IMR-90 (cell line): Measurements from ENCODE around the gene CACNA2D1. TPM values are rescaled to one million over a fixed set of nuclear protein-coding genes. Genes with fewer than 3 reads are reported as not detected.

Experiments
- ATAC-seq: fragments of 200-7000 bp; cut with Tn5 transposase; 2 replicates; pipeline ENCODE4 v1.9.1; 2020; ENCODE audit warnings: low read depth, mild to moderate bottlenecking, moderate library complexity
- BruUV-seq: library from RNA; stranded (reverse); fragments of 400-500 nt; replicated peaks from 2 replicates; lab custom pipeline; 2021; lab: Mats Ljungman, UMichigan
- CTCF ChIA-PET: fragments of 300-600 bp; formaldehyde crosslinking; extraction: SDS; loops from one replicate; lab custom pipeline; 2021; ENCODE audit warnings: antibody characterized with exemption; lab: Yijun Ruan, JAX
- POLR2A ChIA-PET: fragments of 300-600 bp; sonication (Branson Sonifier 250); formaldehyde crosslinking; loops from one replicate; lab custom pipeline; 2022; ENCODE audit warnings: antibody characterized with exemption; ENCODE audit not compliant: unreplicated experiment; lab: Charles Lee
- DNase-seq: peaks from one replicate; pipeline ENCODE4 v3.0.0; 2013
- H2AFZ ChIP-seq: replicated peaks from 2 replicates; pipeline ENCODE3; 2013; ENCODE audit warnings: low read length, mild to moderate bottlenecking; ENCODE audit not compliant: poor library complexity
- H2AK5ac ChIP-seq: 2 replicates; pipeline ENCODE4 v1.6.1; 2013; ENCODE audit warnings: low read depth, low read length, inconsistent platforms
- H2AK9ac ChIP-seq: replicated peaks from 2 replicates; pipeline ENCODE3; 2013; ENCODE audit warnings: mild to moderate bottlenecking, low read depth, low read length, moderate library complexity; ENCODE audit not compliant: poor library complexity
- H2BK120ac ChIP-seq: 2 replicates; pipeline ENCODE4 v1.6.1; 2013; ENCODE audit warnings: low read depth, low read length, inconsistent platforms
- H2BK15ac ChIP-seq: 3 replicates; pipeline ENCODE4 v1.6.1; 2013; ENCODE audit warnings: low read depth, low read length, inconsistent platforms
- H2BK20ac ChIP-seq: 2 replicates; pipeline ENCODE4 v1.6.1; 2013; ENCODE audit warnings: low read depth, mild to moderate bottlenecking, inconsistent platforms, low read length, moderate library complexity
- H2BK5ac ChIP-seq: 2 replicates; pipeline ENCODE4 v1.6.1; 2013; ENCODE audit warnings: mild to moderate bottlenecking, low read depth, low read length, inconsistent platforms; ENCODE audit not compliant: poor library complexity, severe bottlenecking
- H3K14ac ChIP-seq: replicated peaks from 2 replicates; pipeline ENCODE4 v1.6.1; 2013; ENCODE audit warnings: low read depth, low read length, inconsistent platforms
- H3K18ac ChIP-seq: 2 replicates; pipeline ENCODE4 v1.6.1; 2013; ENCODE audit warnings: low read depth, low read length, control low read depth
- H3K23ac ChIP-seq: 2 replicates; pipeline ENCODE4 v1.6.1; 2013; ENCODE audit warnings: low read depth, low read length, inconsistent platforms
- H3K27ac ChIP-seq: 2 replicates; pipeline ENCODE4 v1.5.1; 2013; ENCODE audit warnings: mild to moderate bottlenecking, control low read depth, low read length; ENCODE audit not compliant: insufficient read depth
- H3K27me3 ChIP-seq: 2 replicates; pipeline ENCODE4 v1.6.1; 2013; ENCODE audit warnings: low read length; ENCODE audit not compliant: control insufficient read depth, insufficient read depth
- H3K36me3 ChIP-seq: 2 replicates; pipeline ENCODE4 v1.6.1; 2013; ENCODE audit warnings: low read length, mixed read lengths; ENCODE audit not compliant: control insufficient read depth, insufficient read depth
- H3K4ac ChIP-seq: 2 replicates; pipeline ENCODE4 v1.6.1; 2013; ENCODE audit warnings: low read depth, low read length, inconsistent platforms
- H3K4me1 ChIP-seq: 2 replicates; pipeline ENCODE4 v1.6.1; 2013; ENCODE audit warnings: low read length, mixed read lengths; ENCODE audit not compliant: control insufficient read depth, insufficient read depth
- H3K4me2 ChIP-seq: 2 replicates; pipeline ENCODE4 v1.6.1; 2013; ENCODE audit warnings: low read depth, mild to moderate bottlenecking, control low read depth, low read length, moderate library complexity
- H3K4me3 ChIP-seq: 2 replicates; pipeline ENCODE4 v1.5.1; 2013; ENCODE audit warnings: low read depth, mild to moderate bottlenecking, control low read depth, low read length, moderate library complexity; ENCODE audit not compliant: insufficient read depth
- H3K56ac ChIP-seq: 2 replicates; pipeline ENCODE4 v1.6.1; 2013; ENCODE audit warnings: low read length, inconsistent platforms; ENCODE audit not compliant: insufficient read depth; ENCODE audit errors: extremely low read depth
- H3K79me1 ChIP-seq, 2 experiments: 2 replicates each; pipeline ENCODE4 v1.6.1; 2013; ENCODE audit warnings: low read length in 2 of 2, inconsistent platforms in 1 of 2, low read depth in 1 of 2
- H3K9ac ChIP-seq: 2 replicates; pipeline ENCODE4 v1.6.1; 2013; ENCODE audit warnings: low read depth, low read length, control low read depth
- H3K9me1 ChIP-seq: 2 replicates; pipeline ENCODE4 v1.6.1; 2013; ENCODE audit warnings: low read length, inconsistent platforms; ENCODE audit not compliant: insufficient read depth
- H3K9me3 ChIP-seq: 2 replicates; pipeline ENCODE4 v1.6.1; 2013; ENCODE audit warnings: low read length; ENCODE audit not compliant: control insufficient read depth, insufficient read depth
- H4K20me1 ChIP-seq: 2 replicates; pipeline ENCODE4 v1.6.1; 2013; ENCODE audit warnings: low read length, inconsistent platforms; ENCODE audit not compliant: insufficient read depth
- H4K5ac ChIP-seq: 2 replicates; pipeline ENCODE4 v1.6.1; 2013; ENCODE audit warnings: mild to moderate bottlenecking, low read depth, low read length, control low read depth
- H4K8ac ChIP-seq, 2 experiments: 2 replicates each; pipeline ENCODE4 v1.6.1; 2013; ENCODE audit warnings: low read depth in 2 of 2, low read length in 2 of 2, control low read depth in 1 of 2, inconsistent platforms in 1 of 2
- H4K91ac ChIP-seq: 2 replicates; pipeline ENCODE4 v1.6.1; 2013; ENCODE audit warnings: low read depth, low read length, inconsistent platforms; ENCODE audit not compliant: insufficient read depth
- FOS ChIP-seq: fragments of 150-350 bp; IDR thresholded peaks from 2 replicates; pipeline ENCODE4 v1.6.1; 2016; ENCODE audit warnings: low read depth, low read length
- MXI1 ChIP-seq: IDR thresholded peaks from 2 replicates; pipeline ENCODE4 v1.6.1; 2012; ENCODE audit warnings: low read depth, mild to moderate bottlenecking, low read length, moderate library complexity, borderline replicate concordance
- WGBS, 2 experiments: methylation state at CpG; one replicate each; pipeline versions ENCODE4 v1.1.5 to v1.1.7; 2013; ENCODE audit warnings: missing lambda C conversion rate in 2 of 2; ENCODE audit not compliant: insufficient read length in 1 of 2; ENCODE audit errors: extremely low coverage in 2 of 2; 5-methylcytosine and 5-hydroxymethylcytosine counted together
- dilution Hi-C: fragments of 300-500 bp; cut with HindIII; formaldehyde crosslinking; loops from one replicate; pipeline ENCODE4 v1.14.3; 2018; ENCODE audit warnings: low sequenced_read_pairs; ENCODE audit not compliant: unreplicated experiment
- in situ Hi-C: fragments of 300-500 bp; cut with MboI; formaldehyde crosslinking; loops from 3 replicates; pipeline ENCODE4 v1.14.3; 2019; ENCODE audit warnings: low sequenced_read_pairs, inconsistent platforms, mixed read lengths
- intact Hi-C: fragments of 100-400 bp; cut with micrococcal nuclease; formaldehyde crosslinking; loops from 2 replicates; pipeline ENCODE4 v1.10.0; 2022
- polyA plus RNA-seq, 3 experiments: library from polyadenylated mRNA; depleted of rRNA; stranded (reverse); fragments of >200 nt; gene quantifications; 2 replicates each; pipeline ENCODE4 v1.2.3, GENCODE V29; 2012; ENCODE audit warnings: low replicate concordance in 1 of 3
- total RNA-seq: library from RNA; depleted of rRNA; stranded (reverse); fragments of >200 nt; gene quantifications from 2 replicates; pipeline ENCODE4 v1.2.3, GENCODE V29; 2012

Gene CACNA2D1
- total and polyA plus RNA-seq, 2 of the 4 experiments (the other 2 are of a cell fraction) = 5.8 to 21.9 TPM

- ChIA-PET CTCF (no interaction called here), POLR2A (no interaction called here)
- DNase-seq (peak; percentile 64), ATAC-seq (no peak; the same call in 1 of the 2 replicates)
- H2BK120ac ChIP-seq = no peak overlapping the region
- no peak overlapping the region for H2AK9ac ChIP-seq
- H4K8ac ChIP-seq = no peak overlapping the region
- no peak overlapping the region for H3K9ac ChIP-seq
- no peak overlapping the region for H2BK5ac ChIP-seq
- no peak overlapping the region for H3K18ac ChIP-seq
- no peak overlapping the region for H2AK5ac ChIP-seq
- no peak overlapping the region for H3K4me3 ChIP-seq
- no peak overlapping the region for H3K27ac ChIP-seq
- BruUV-seq = no TSS peak
- H3K27me3 ChIP-seq = no peaks in the 10 kb centered on the region
- no peak overlapping the region for H2AFZ ChIP-seq
- no peak overlapping the region for H4K5ac ChIP-seq
- peak; percentile 50 for TF ChIP-seq FOS
- TF ChIP-seq MXI1 = no peak
- no peak overlapping the region for H3K56ac ChIP-seq
- H3K23ac ChIP-seq = no peak overlapping the region
- intact Hi-C loops (loop anchor here (5.0 to 10.0 kb wide), 2 partner anchors 472 to 741 kb away; no protein-coding TSS in a partner anchor), dilution Hi-C loops (no loop called here), in situ Hi-C loops (loop anchor here (10.0 to 25.0 kb wide), 3 partner anchors 249 to 748 kb away; no protein-coding TSS in a partner anchor)
- no CpG with 5 or more reads among the region's 2 CpGs for WGBS, 2 experiments
- no peaks in the 10 kb centered on the region for H3K36me3 ChIP-seq
- no peak overlapping the region for H2BK15ac ChIP-seq
- no peaks in the 10 kb centered on the region for H3K9me3 ChIP-seq
- peaks cover 0 to 5% of the 10 kb centered on the region in 2 experiments; a peak in 1 of 4 replicates for H3K79me1 ChIP-seq
- no peak overlapping the region for H4K91ac ChIP-seq
- no peaks in the 10 kb centered on the region for H3K4me1 ChIP-seq
- H3K14ac ChIP-seq = no peak overlapping the region
- no peak overlapping the region for H3K4ac ChIP-seq
- H3K4me2 ChIP-seq = no peak overlapping the region
- no peak overlapping the region for H2BK20ac ChIP-seq
- H4K20me1 ChIP-seq = no peaks in the 10 kb centered on the region
- H3K9me1 ChIP-seq = no peaks in the 10 kb centered on the region; the same call in 1 of the 2 replicates
Measured at GRCh38 chr7:82235713-82236112, 207.9 kb downstream of the CACNA2D1 start.
